Thyroid gland (tissue), 4 donors: ENCODE data around the gene NR3C2. TPM values are rescaled to one million over a fixed set of nuclear protein-coding genes. Genes with fewer than 3 reads are reported as not detected.

Experiments used
- DNase-seq, 2 donors: peaks; one replicate each; pipeline ENCODE4 v3.0.0-alpha.2; 2019
- H3K27ac ChIP-seq, 3 donors: fragments of 200-600 bp; sonication (generic); 1 replicate in 2 of 3; 2 replicates in 1 of 3; pipeline ENCODE4 v1.5.1; 2016 to 2019; ENCODE audit warnings: mild to moderate bottlenecking in 1 of 3, moderate library complexity in 1 of 3
- H3K27me3 ChIP-seq: fragments of 200-600 bp; sonication (generic); one replicate; pipeline ENCODE4 v1.5.1; 2019
- H3K36me3 ChIP-seq, 2 donors: fragments of 200-600 bp; sonication (generic); one replicate each; pipeline ENCODE4 v1.5.1; 2016 to 2019
- H3K4me1 ChIP-seq, 2 donors: fragments of 200-600 bp; sonication (generic); one replicate each; pipeline ENCODE4 v1.5.1; 2017 to 2019
- H3K4me3 ChIP-seq, 3 donors: fragments of 200-600 bp; sonication (generic); replicated peaks in 1 of 3; 1 replicate in 2 of 3; 2 replicates in 1 of 3; pipeline ENCODE4 v1.5.1; 2016; ENCODE audit warnings: mild to moderate bottlenecking in 1 of 3
- H3K9me3 ChIP-seq: fragments of 200-600 bp; sonication (generic); one replicate; pipeline ENCODE4 v1.5.1; 2017
- POLR2A ChIP-seq, 2 donors: fragments of 450-650 bp; IDR thresholded peaks; one replicate each; pipeline ENCODE4 v1.6.1; 2017; ENCODE audit warnings: antibody characterized with exemption in 2 of 2, mild to moderate bottlenecking in 2 of 2, moderate library complexity in 1 of 2
- WGBS, 2 donors: methylation state at CpG; one replicate each; pipeline ENCODE4 v1.1.5; 2017; 5-methylcytosine and 5-hydroxymethylcytosine counted together
- intact Hi-C: fragments of 100-400 bp; cut with DNase I; formaldehyde crosslinking; loops from one replicate; pipeline ENCODE4 v1.15.1; 2023
- total RNA-seq, 4 donors: library from RNA; depleted of rRNA; stranded (reverse); fragments of >200 nt; gene quantifications; one replicate each; pipeline ENCODE4 v1.2.3, GENCODE V29; 2016
- TF ChIP-seq, protein P1 (sequence below), 6 experiments: fragments of 200-600 bp in 3 of 6; fragments of 450-650 bp in 3 of 6; sonication (generic) in 3 of 6; IDR thresholded peaks; one replicate each; pipeline ENCODE4 v1.5.1; 2016 to 2019; ENCODE audit warnings: antibody characterized with exemption in 6 of 6, mild to moderate bottlenecking in 2 of 6, inconsistent platforms in 1 of 6, moderate library complexity in 1 of 6

Gene NR3C2
- total RNA-seq, 4 donors from 2014 or later = 51.6 to 161 (median 72.3) TPM

DNA sequence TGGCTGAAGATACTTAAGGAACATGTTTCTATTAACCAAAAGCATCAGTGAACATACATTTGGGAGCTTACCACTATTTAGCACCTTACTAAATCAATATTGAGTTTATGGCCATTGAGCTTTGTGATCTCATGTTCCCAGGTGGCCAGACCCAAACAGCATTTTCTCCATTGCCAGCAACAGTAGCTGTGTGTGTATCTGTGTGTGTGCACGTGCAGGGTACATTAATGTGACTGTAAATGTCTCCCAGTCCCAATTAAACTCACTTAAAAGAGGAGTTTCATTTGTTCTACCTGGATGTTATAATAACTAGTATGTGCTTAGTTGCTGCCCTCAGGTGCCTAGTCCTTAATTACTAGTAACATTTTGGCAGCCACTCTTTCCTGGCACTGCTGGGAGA is 282.4 kb downstream of the NR3C2 start:
- Histone ChIP-seq H3K36me3 (no peaks in the 10 kb centered on the region), H3K27ac (no peak overlapping the region), H3K27me3 (no peaks in the 10 kb centered on the region), H3K9me3 (no peaks in the 10 kb centered on the region), H3K4me1 (peaks cover 7 to 10% of the 10 kb centered on the region in 2 donors), H3K4me3 (no peak overlapping the region)
- no peak for DNase-seq
- WGBS, 2 donors = 71 to 88% methylated on average over 1 of the region's 1 CpG
- intact Hi-C loops = no loop called here
- TF ChIP-seq POLR2A (IDR thresholded peaks at IDR 0.05) = no peak
- TF ChIP-seq, protein P1, sequence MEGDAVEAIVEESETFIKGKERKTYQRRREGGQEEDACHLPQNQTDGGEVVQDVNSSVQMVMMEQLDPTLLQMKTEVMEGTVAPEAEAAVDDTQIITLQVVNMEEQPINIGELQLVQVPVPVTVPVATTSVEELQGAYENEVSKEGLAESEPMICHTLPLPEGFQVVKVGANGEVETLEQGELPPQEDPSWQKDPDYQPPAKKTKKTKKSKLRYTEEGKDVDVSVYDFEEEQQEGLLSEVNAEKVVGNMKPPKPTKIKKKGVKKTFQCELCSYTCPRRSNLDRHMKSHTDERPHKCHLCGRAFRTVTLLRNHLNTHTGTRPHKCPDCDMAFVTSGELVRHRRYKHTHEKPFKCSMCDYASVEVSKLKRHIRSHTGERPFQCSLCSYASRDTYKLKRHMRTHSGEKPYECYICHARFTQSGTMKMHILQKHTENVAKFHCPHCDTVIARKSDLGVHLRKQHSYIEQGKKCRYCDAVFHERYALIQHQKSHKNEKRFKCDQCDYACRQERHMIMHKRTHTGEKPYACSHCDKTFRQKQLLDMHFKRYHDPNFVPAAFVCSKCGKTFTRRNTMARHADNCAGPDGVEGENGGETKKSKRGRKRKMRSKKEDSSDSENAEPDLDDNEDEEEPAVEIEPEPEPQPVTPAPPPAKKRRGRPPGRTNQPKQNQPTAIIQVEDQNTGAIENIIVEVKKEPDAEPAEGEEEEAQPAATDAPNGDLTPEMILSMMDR (IDR thresholded peaks at IDR 0.05) = no peak

DNA sequence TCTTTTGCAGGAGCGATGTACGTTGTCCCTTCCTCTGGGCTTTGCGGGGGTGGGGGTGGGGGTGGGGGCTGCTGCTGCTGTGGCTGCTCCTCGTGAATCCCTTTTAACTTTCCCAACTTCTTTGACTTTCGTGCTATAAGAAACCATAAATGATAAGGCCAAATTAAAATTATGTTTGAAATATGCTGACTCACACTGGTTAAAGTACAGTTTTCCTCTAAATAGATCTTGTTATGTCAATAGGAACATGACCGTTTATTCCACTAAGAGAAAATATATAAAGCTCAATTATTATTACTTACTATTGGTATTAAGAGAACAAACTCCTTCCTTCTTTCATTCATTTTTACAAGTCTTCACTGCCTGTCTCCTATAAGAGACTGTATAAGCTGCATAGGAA is 287.4 kb downstream of the NR3C2 start:
- no peaks in the 10 kb centered on the region for H3K27me3 ChIP-seq
- no peak for DNase-seq
- H3K27ac ChIP-seq = no peak overlapping the region
- intact Hi-C loops = no loop called here
- no peak overlapping the region for H3K4me3 ChIP-seq
- no peaks in the 10 kb centered on the region for H3K4me1 ChIP-seq
- no peak for TF ChIP-seq POLR2A (IDR thresholded peaks at IDR 0.05)
- TF ChIP-seq, protein P1 (IDR thresholded peaks at IDR 0.05) = no peak
- no peaks in the 10 kb centered on the region for H3K36me3 ChIP-seq
- no peaks in the 10 kb centered on the region for H3K9me3 ChIP-seq
- WGBS, 2 donors = 93% methylated on average over 6 of the region's 6 CpGs

DNA sequence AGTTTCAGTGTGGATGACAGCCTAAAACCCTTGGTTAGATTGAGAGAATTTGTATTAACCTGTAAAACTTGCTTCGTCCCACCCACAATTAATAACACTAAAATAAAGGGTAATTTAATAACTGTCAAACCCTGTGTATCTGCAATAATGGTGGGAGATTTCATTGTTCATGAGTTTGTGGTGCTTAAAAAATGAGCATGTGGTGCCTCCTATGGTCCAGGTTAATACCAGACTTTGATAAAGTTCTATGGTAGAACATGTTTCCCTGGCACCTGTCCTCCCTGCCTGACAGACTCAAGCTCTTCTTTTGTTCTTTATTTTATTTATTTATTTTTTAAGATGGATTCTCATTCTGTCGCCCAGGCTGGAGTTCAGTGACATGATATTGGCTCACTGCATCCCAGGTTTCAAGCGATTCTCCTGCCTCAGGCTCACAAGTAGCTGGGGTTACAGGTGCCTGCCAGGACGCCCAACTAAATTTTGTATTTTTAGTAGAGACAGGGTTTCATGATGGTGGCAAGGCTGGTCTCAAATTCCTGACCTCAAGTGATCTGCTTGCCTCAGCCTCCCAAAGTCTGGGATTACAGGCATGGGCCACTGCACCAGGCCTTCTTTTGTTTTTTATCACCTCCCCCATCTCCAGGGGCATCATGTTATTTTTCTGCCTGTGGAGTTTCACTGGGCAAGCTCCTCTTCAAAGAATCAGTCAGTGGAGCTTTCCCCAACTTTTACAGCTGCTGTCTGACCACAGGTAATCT is 289.2 kb downstream of the NR3C2 start:
- H3K36me3 ChIP-seq = no peaks in the 10 kb centered on the region
- H3K27ac ChIP-seq = no peak overlapping the region
- 95 to 96% methylated on average over 4 of the region's 4 CpGs for WGBS, 2 donors
- H3K4me3 ChIP-seq = no peak overlapping the region
- intact Hi-C loops = no loop called here
- H3K9me3 ChIP-seq = no peaks in the 10 kb centered on the region
- no peak for DNase-seq
- H3K27me3 ChIP-seq = no peaks in the 10 kb centered on the region
- TF ChIP-seq, protein P1 (IDR thresholded peaks at IDR 0.05) = no peak
- no peak for TF ChIP-seq POLR2A (IDR thresholded peaks at IDR 0.05)
- no peaks in the 10 kb centered on the region for H3K4me1 ChIP-seq

DNA sequence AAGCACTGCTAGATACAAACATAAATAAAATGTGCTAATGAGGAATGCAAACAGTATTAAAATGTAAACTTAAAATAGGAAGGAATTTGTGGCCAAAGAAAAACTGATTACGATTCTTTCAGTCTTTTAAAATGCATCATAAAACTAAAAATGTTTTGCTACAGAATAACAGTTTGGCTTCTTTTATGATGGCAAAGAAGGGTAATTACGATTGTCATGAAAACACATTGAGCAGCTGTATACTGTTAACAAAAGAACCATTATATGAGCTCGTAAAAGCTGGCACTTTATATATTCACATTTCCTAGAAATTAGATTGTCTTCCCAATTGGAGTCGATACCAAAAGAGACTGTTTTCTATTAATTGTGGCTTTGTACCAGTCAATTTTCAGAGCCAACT is 290.4 kb downstream of the NR3C2 start:
- H3K4me3 ChIP-seq = no peak overlapping the region
- H3K27ac ChIP-seq = no peak overlapping the region
- no peaks in the 10 kb centered on the region for H3K9me3 ChIP-seq
- no peak for DNase-seq
- 90 to 93% methylated on average over 4 of the region's 4 CpGs for WGBS, 2 donors
- no peaks in the 10 kb centered on the region for H3K27me3 ChIP-seq
- intact Hi-C loops = no loop called here
- TF ChIP-seq, protein P1 (IDR thresholded peaks at IDR 0.05) = no peak
- TF ChIP-seq POLR2A (IDR thresholded peaks at IDR 0.05) = no peak
- H3K4me1 ChIP-seq = no peaks in the 10 kb centered on the region
- H3K36me3 ChIP-seq = no peaks in the 10 kb centered on the region

DNA sequence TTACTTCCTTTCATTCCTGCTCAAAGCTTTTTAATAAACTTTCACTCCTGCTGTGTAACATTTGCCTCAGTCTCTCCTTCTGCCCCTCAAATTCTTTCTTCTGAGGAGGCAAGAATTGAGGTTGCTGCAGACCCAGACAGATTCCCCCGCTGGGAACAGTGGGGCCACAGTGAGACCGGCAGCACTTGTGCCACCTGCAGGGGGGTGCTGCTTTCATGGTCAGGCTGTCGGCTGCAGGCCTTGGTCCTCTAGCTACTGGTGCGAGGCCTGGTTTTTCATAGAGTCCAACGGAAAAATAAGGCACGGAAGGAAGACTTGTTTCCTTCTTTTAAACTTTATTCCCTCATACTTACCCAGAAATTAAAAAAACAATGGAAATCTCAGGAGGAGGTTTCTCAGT is 296.7 kb downstream of the NR3C2 start:
- H3K4me3 ChIP-seq = no peak overlapping the region
- WGBS, 2 donors = 88 to 91% methylated on average over 6 of the region's 6 CpGs
- H3K9me3 ChIP-seq = no peaks in the 10 kb centered on the region
- no peaks in the 10 kb centered on the region for H3K36me3 ChIP-seq
- H3K4me1 ChIP-seq = peaks cover 6 to 12% of the 10 kb centered on the region in 2 donors
- H3K27ac ChIP-seq = peak overlapping the region in 1 of 3 donors; percentile 37
- no peak for TF ChIP-seq POLR2A (IDR thresholded peaks at IDR 0.05)
- TF ChIP-seq, protein P1 (IDR thresholded peaks at IDR 0.05) = no peak
- intact Hi-C loops = no loop called here
- DNase-seq = no peak
- no peaks in the 10 kb centered on the region for H3K27me3 ChIP-seq
